Lower leg skin (tissue), 4 donors: ENCODE measurements around the gene MTUS2. TPM values are rescaled to one million over a fixed set of nuclear protein-coding genes. Genes with fewer than 3 reads are reported as not detected.
A peak's percentile ranks its signal among the peaks of the same experiment; 100 is the strongest.
"Not testable (repeated sequence)": the region's sequence is repeated elsewhere in the genome, so short reads cannot be mapped to it uniquely, and the experiment has no call there.

Experiments
- DNase-seq, 2 donors: peaks; one replicate each; pipeline ENCODE4 v3.0.0-alpha.2; 2019; ENCODE audit warnings: low spot score in 2 of 2
- H3K4me3 ChIP-seq: fragments of 200-600 bp; sonication (generic); 2 replicates; pipeline ENCODE4 v1.5.1; 2017; ENCODE audit warnings: mild to moderate bottlenecking, low read depth; ENCODE audit not compliant: poor library complexity, severe bottlenecking
- CTCF ChIP-seq, 3 donors: fragments of 450-650 bp; IDR thresholded peaks; one replicate each; pipeline ENCODE4 v1.5.1; 2016; ENCODE audit warnings: antibody characterized with exemption in 3 of 3, mild to moderate bottlenecking in 3 of 3, moderate library complexity in 2 of 3
- POLR2A ChIP-seq, 2 donors: fragments of 450-650 bp; IDR thresholded peaks; one replicate each; pipeline ENCODE4 v1.6.1; 2016 to 2017; ENCODE audit warnings: antibody characterized with exemption in 2 of 2, mild to moderate bottlenecking in 1 of 2, moderate library complexity in 1 of 2
- WGBS, 2 donors: methylation state at CpG; one replicate each; pipeline ENCODE4 v1.1.5; 2018; 5-methylcytosine and 5-hydroxymethylcytosine counted together
- intact Hi-C: fragments of 100-400 bp; cut with DNase I; formaldehyde crosslinking; loops from one replicate; pipeline ENCODE4 v1.15.0; 2023; ENCODE audit warnings: low total_unique reads
- total RNA-seq, 4 donors: library from RNA; depleted of rRNA; stranded (reverse); fragments of >200 nt; gene quantifications; one replicate each; pipeline ENCODE4 v1.1.0, GENCODE V29; 2016

Gene MTUS2
- total RNA-seq, 4 donors from 2014 or later = 0.13 to 1.9 TPM; not detected in 2

GRCh38 chr13:29193083-29193482 lies 372.9 kb downstream of the MTUS2 start:
- no peak for TF ChIP-seq CTCF (IDR thresholded peaks at IDR 0.05)
- TF ChIP-seq POLR2A (IDR thresholded peaks at IDR 0.05) = no peak
- 43 to 55% methylated on average over 1 of the region's 1 CpG for WGBS, 2 donors
- no peak overlapping the region for H3K4me3 ChIP-seq
- no peak for DNase-seq
- intact Hi-C loops = no loop called here

- no peak for TF ChIP-seq CTCF (IDR thresholded peaks at IDR 0.05)
- no peak for TF ChIP-seq POLR2A (IDR thresholded peaks at IDR 0.05)
- 61 to 62% methylated on average over 3 of the region's 3 CpGs for WGBS, 2 donors
- intact Hi-C loops = no loop called here
- peak in 1 of 2 donors; percentile 49 for DNase-seq
- no peak overlapping the region for H3K4me3 ChIP-seq
Measured at GRCh38 chr13:29195456-29195855, 375.3 kb downstream of the MTUS2 start.

- H3K4me3 ChIP-seq = no peak overlapping the region
- intact Hi-C loops = no loop called here
- TF ChIP-seq CTCF (IDR thresholded peaks at IDR 0.05) (no peak), POLR2A (IDR thresholded peaks at IDR 0.05) (no peak)
- DNase-seq = no peak
- WGBS, 2 donors = 84 to 90% methylated on average over 2 of the region's 2 CpGs
Measured at GRCh38 chr13:29196409-29197074, 376.4 kb downstream of the MTUS2 start.

GRCh38 chr13:29202753-29203152 lies 382.6 kb downstream of the MTUS2 start:
- WGBS, 2 donors = 81 to 94% methylated on average over 6 of the region's 6 CpGs
- intact Hi-C loops, H3K4me3 ChIP-seq: not testable (repeated sequence)
- DNase-seq = peak in 1 of 2 donors; percentile 29

- TF ChIP-seq CTCF (IDR thresholded peaks at IDR 0.05) = no peak
- TF ChIP-seq POLR2A (IDR thresholded peaks at IDR 0.05) = no peak
- DNase-seq = peak in 1 of 2 donors; percentile 54
- intact Hi-C loops = no loop called here
- 94 to 100% methylated on average over 2 to 13 of the region's 13 CpGs for WGBS, 2 donors
- no peak overlapping the region for H3K4me3 ChIP-seq
Measured at GRCh38 chr13:29204651-29205050, 384.5 kb downstream of the MTUS2 start.

GRCh38 chr13:29210676-29211075 lies 390.5 kb downstream of the MTUS2 start:
- TF ChIP-seq CTCF (IDR thresholded peaks at IDR 0.05) (no peak), POLR2A (IDR thresholded peaks at IDR 0.05) (no peak)
- WGBS, 2 donors = 88 to 89% methylated on average over 4 of the region's 4 CpGs
- peak in 1 of 2 donors; percentile 20 for DNase-seq
- intact Hi-C loops = no loop called here
- no peak overlapping the region for H3K4me3 ChIP-seq

GRCh38 chr13:29211162-29211561 lies 391.0 kb downstream of the MTUS2 start:
- DNase-seq = peak in 1 of 2 donors; percentile 34
- H3K4me3 ChIP-seq, intact Hi-C loops: not testable (repeated sequence)
- 82 to 90% methylated on average over 5 of the region's 5 CpGs for WGBS, 2 donors
